ENCODE results near the gene PHIP.

DNA sequence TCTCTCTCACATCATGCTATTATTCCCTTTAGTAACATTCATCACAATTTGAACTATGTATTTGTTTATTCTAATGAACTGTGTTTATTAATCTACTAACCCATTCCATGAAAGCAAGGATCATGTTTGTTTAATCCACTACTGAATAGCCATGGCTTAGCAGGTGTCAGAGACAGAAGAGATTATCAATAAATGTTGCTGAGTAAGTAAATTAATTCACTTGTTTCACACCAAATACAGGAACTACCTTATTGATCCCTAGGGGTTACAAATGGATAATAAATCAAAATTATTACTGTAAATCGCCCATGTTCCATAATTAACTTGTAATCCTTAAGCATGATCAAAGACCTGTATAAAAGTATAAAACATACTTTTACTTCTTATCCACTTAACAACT lies 76.6 kb downstream of the PHIP start:
- TF ChIP-seq, protein P1, sequence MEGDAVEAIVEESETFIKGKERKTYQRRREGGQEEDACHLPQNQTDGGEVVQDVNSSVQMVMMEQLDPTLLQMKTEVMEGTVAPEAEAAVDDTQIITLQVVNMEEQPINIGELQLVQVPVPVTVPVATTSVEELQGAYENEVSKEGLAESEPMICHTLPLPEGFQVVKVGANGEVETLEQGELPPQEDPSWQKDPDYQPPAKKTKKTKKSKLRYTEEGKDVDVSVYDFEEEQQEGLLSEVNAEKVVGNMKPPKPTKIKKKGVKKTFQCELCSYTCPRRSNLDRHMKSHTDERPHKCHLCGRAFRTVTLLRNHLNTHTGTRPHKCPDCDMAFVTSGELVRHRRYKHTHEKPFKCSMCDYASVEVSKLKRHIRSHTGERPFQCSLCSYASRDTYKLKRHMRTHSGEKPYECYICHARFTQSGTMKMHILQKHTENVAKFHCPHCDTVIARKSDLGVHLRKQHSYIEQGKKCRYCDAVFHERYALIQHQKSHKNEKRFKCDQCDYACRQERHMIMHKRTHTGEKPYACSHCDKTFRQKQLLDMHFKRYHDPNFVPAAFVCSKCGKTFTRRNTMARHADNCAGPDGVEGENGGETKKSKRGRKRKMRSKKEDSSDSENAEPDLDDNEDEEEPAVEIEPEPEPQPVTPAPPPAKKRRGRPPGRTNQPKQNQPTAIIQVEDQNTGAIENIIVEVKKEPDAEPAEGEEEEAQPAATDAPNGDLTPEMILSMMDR (conservative IDR thresholded peaks at IDR 0.05; ENCODE audit: low read depth, low read length) = no peak
- TF ChIP-seq EZH2phosphoT487 (IDR thresholded peaks at IDR 0.05; ENCODE audit: borderline replicate concordance, low read length) = no peak

Measured in PC-3 (cell line).